Stimulated activated CD8-positive, alpha-beta memory T cell treated with anti-CD3 and anti-CD28 coated beads, Interleukin-4, amount 100 ng/mL, for 1 hour (primary cell): ENCODE results near the gene RAB20.
"Not testable (repeated sequence)": the region's sequence is repeated elsewhere in the genome, so short reads cannot be mapped to it uniquely, and the experiment has no call there.

Experiments used
- DNase-seq, 2 donors: peaks; one replicate each; pipeline ENCODE4 v3.0.0-alpha.2; 2020; ENCODE audit warnings: low read depth in 2 of 2, low spot score in 1 of 2

RAB20 gene

GRCh38 chr13:110511509-110512181 lies 49.9 kb downstream of the RAB20 start:
- no peak for DNase-seq

GRCh38 chr13:110509971-110510786 lies 51.3 kb downstream of the RAB20 start:
- DNase-seq = no peak

- DNase-seq = no peak
Observed at GRCh38 chr13:110509478-110509926, 52.0 kb downstream of the RAB20 start.

- DNase-seq = no peak
Observed at GRCh38 chr13:110507678-110508381, 53.7 kb downstream of the RAB20 start.

GRCh38 chr13:110506859-110507566 lies 54.5 kb downstream of the RAB20 start:
- DNase-seq = no peak

- DNase-seq = no peak
Observed at GRCh38 chr13:110506396-110506795, 55.1 kb downstream of the RAB20 start.

GRCh38 chr13:110505594-110505993 lies 55.9 kb downstream of the RAB20 start:
- no peak for DNase-seq

- DNase-seq = no peak
Observed at GRCh38 chr13:110503979-110504499, 57.5 kb downstream of the RAB20 start.

- DNase-seq = no peak
Observed at GRCh38 chr13:110503037-110503901, 58.3 kb downstream of the RAB20 start.

GRCh38 chr13:110501188-110501587 lies 60.3 kb downstream of the RAB20 start:
- no peak for DNase-seq

GRCh38 chr13:110500341-110500740 lies 61.2 kb downstream of the RAB20 start:
- DNase-seq = no peak

- DNase-seq = no peak
Observed at GRCh38 chr13:110499621-110500281, 61.8 kb downstream of the RAB20 start.

GRCh38 chr13:110498765-110499164 lies 62.8 kb downstream of the RAB20 start:
- DNase-seq = no peak

- DNase-seq = no peak
Observed at GRCh38 chr13:110498327-110498726, 63.2 kb downstream of the RAB20 start.

- not testable (repeated sequence) for DNase-seq
Observed at GRCh38 chr13:110497896-110498295, 63.6 kb downstream of the RAB20 start.

- DNase-seq = no peak
Observed at GRCh38 chr13:110497003-110497402, 64.5 kb downstream of the RAB20 start.

GRCh38 chr13:110496281-110496680 lies 65.2 kb downstream of the RAB20 start:
- DNase-seq = no peak

- DNase-seq = no peak
Observed at GRCh38 chr13:110495881-110496280, 65.6 kb downstream of the RAB20 start.

- no peak for DNase-seq
Observed at GRCh38 chr13:110495376-110495775, 66.1 kb downstream of the RAB20 start.
